GM12878 (cell line): Measurements from ENCODE around the gene UBE2O. TPM values are rescaled to one million over a fixed set of nuclear protein-coding genes. Genes with fewer than 3 reads are reported as not detected.
A peak's percentile ranks its signal among the peaks of the same experiment; 100 is the strongest.

ENCODE experiments used
- ATAC-seq: fragments of 200-7000 bp; cut with Tn5 transposase; 3 replicates; pipeline ENCODE4 v1.9.1; 2020; ENCODE audit warnings: mild to moderate bottlenecking, moderate library complexity
- BruUV-seq: library from RNA; stranded (reverse); fragments of 400-500 nt; replicated peaks from 2 replicates; lab custom pipeline; 2021; lab: Mats Ljungman, UMichigan
- CTCF ChIA-PET: fragments of 300-600 bp; sonication (Branson Sonifier 250); formaldehyde crosslinking; extraction: SDS; loops from one replicate; lab custom pipeline; 2021; ENCODE audit warnings: inconsistent platforms; lab: Yijun Ruan, JAX
- POLR2A ChIA-PET: fragments of 350-600 bp; formaldehyde crosslinking; extraction: SDS; loops from one replicate; lab custom pipeline; 2021; ENCODE audit warnings: inconsistent platforms; lab: Charles Lee
- RAD21 ChIA-PET: fragments of 300-600 bp; sonication (Branson Sonifier 250); formaldehyde crosslinking; loops from one replicate; lab custom pipeline; 2023; ENCODE audit warnings: antibody characterized with exemption; ENCODE audit not compliant: unreplicated experiment; lab: Charles Lee
- SMC1A ChIA-PET: fragments of 300-600 bp; sonication (Branson Sonifier 250); formaldehyde crosslinking; loops from one replicate; lab custom pipeline; 2023; ENCODE audit not compliant: unreplicated experiment, uncharacterized antibody; lab: Charles Lee
- DNase-seq: peaks from one replicate; pipeline ENCODE4 v3.0.0-alpha.2; 2011; ENCODE audit warnings: low read depth, low spot score
- FAIRE-seq: peaks from 3 replicates; lab custom pipeline; 2011; peaks lifted over from hg19 to GRCh38; lab: Jason Lieb, UNC
- H2AFZ ChIP-seq: 2 replicates; pipeline ENCODE4 v1.6.0; 2011; ENCODE audit warnings: low read depth, low read length, control low read depth; ENCODE audit not compliant: control insufficient read depth
- H3K27ac ChIP-seq: 2 replicates; pipeline ENCODE4 v1.5.1; 2011; ENCODE audit warnings: control low read depth; ENCODE audit not compliant: control insufficient read depth, insufficient read depth
- H3K27me3 ChIP-seq, 2 experiments: replicated peaks in 1 of 2; 2 replicates each; pipeline versions ENCODE4 v1.6.0 to v1.6.1; 2011; ENCODE audit warnings: low read length in 1 of 2; ENCODE audit not compliant: control insufficient read depth in 2 of 2, insufficient read depth in 2 of 2
- H3K36me3 ChIP-seq, 2 experiments: 2 replicates each; pipeline ENCODE4 v1.5.1; 2011; ENCODE audit warnings: low read length in 1 of 2; ENCODE audit not compliant: control insufficient read depth in 2 of 2, insufficient read depth in 2 of 2
- H3K4me1 ChIP-seq: 2 replicates; pipeline ENCODE4 v1.6.1; 2011; ENCODE audit warnings: mild to moderate bottlenecking, low read length, moderate library complexity, mixed read lengths; ENCODE audit not compliant: control insufficient read depth, insufficient read depth
- H3K4me2 ChIP-seq: 2 replicates; pipeline ENCODE4 v1.6.0; 2011; ENCODE audit warnings: control low read depth; ENCODE audit not compliant: control insufficient read depth, insufficient read depth
- H3K4me3 ChIP-seq: fragments of 200-600 bp; sonication (generic); 2 replicates; pipeline ENCODE4 v1.5.1; 2016
- H3K79me2 ChIP-seq: 2 replicates; pipeline ENCODE4 v1.6.0; 2011; ENCODE audit warnings: low read length; ENCODE audit not compliant: control insufficient read depth, insufficient read depth
- H3K9ac ChIP-seq: 2 replicates; pipeline ENCODE4 v1.8.0; 2011; ENCODE audit warnings: low read length, control low read depth, mixed read lengths; ENCODE audit not compliant: control insufficient read depth, insufficient read depth
- H3K9me3 ChIP-seq: replicated peaks from 3 replicates; pipeline ENCODE4 v1.5.1; 2011; ENCODE audit warnings: mild to moderate bottlenecking, low read length; ENCODE audit not compliant: control insufficient read depth, insufficient read depth
- H4K20me1 ChIP-seq: 2 replicates; pipeline ENCODE4 v1.6.0; 2011; ENCODE audit not compliant: control insufficient read depth, insufficient read depth
- CBX3 ChIP-seq: fragments of 200-600 bp; sonication (generic); IDR thresholded peaks from 2 replicates; pipeline ENCODE4 v1.6.1; 2016; ENCODE audit warnings: low read depth, borderline replicate concordance
- HCFC1 ChIP-seq: fragments of 150-350 bp; IDR thresholded peaks from 2 replicates; pipeline ENCODE4 v1.6.1; 2014; ENCODE audit warnings: low read length
- HDGF ChIP-seq: fragments of 450-650 bp; IDR thresholded peaks from 2 replicates; pipeline ENCODE4 v1.6.1; 2016; ENCODE audit warnings: antibody characterized with exemption
- JUND ChIP-seq: IDR thresholded peaks from 2 replicates; pipeline ENCODE4 v1.6.1; 2012; ENCODE audit warnings: low read depth, mild to moderate bottlenecking, low read length, improper control_type of control experiment, moderate library complexity
- NR2F1 ChIP-seq: fragments of 450-650 bp; conservative IDR thresholded peaks from 2 replicates; pipeline ENCODE4 v1.6.1; 2017; ENCODE audit warnings: mild to moderate bottlenecking
- WGBS: methylation state at CpG from one replicate; pipeline ENCODE4 v1.1.6; 2016; ENCODE audit warnings: low lambda C conversion rate; ENCODE audit not compliant: insufficient replicate concordance, insufficient coverage; ENCODE audit errors: missing lambda C conversion rate; 5-methylcytosine and 5-hydroxymethylcytosine counted together
- in situ Hi-C: fragments of 300-500 bp; cut with MboI; formaldehyde crosslinking; loops from 9 replicates; pipeline ENCODE4 v1.14.3; 2018; ENCODE audit warnings: mixed read lengths
- intact Hi-C: fragments of 100-400 bp; cut with micrococcal nuclease; formaldehyde crosslinking; loops from one replicate; pipeline ENCODE4 v1.14.2; 2022; ENCODE audit not compliant: unreplicated experiment
- polyA plus RNA-seq, 11 experiments: library from polyadenylated mRNA; depleted of rRNA in 4 of 11; unstranded in 6 of 11; stranded (reverse) in 5 of 11; fragments of >200 nt; fragmentation: Nextera tagmentation in 4 of 11; fragmentation: Illumina TruSeq in 1 of 11; extraction: Ambion mirVana in 4 of 11; extraction: Trizol in 1 of 11; gene quantifications; 1 replicate in 1 of 11; 2 replicates in 10 of 11; pipeline versions ENCODE4 v1.2.1 to v1.2.3, GENCODE V29; 2011 to 2016; ENCODE audit warnings: inconsistent platforms in 2 of 11, missing spikeins in 2 of 11, low read depth in 1 of 11
- total RNA-seq, 4 experiments: library from RNA; depleted of rRNA in 3 of 4; stranded (reverse); fragments of >200 nt in 3 of 4; fragmentation: Illumina TruSeq in 1 of 4; extraction: Trizol in 1 of 4; gene quantifications; 2 replicates each; pipeline versions ENCODE4 v1.2.1 to v1.2.3, GENCODE V29; 2013 to 2021
- TF ChIP-seq, protein P1 (sequence below): fragments of 450-650 bp; IDR thresholded peaks from 2 replicates; pipeline ENCODE4 v1.6.1; 2018; ENCODE audit warnings: mild to moderate bottlenecking, low read depth, moderate library complexity; ENCODE audit not compliant: partially characterized antibody
- TF ChIP-seq, protein P2 (sequence below): fragments of 450-650 bp; IDR thresholded peaks from 2 replicates; pipeline ENCODE4 v1.6.1; 2016; ENCODE audit warnings: mild to moderate bottlenecking, moderate library complexity, borderline replicate concordance
- TF ChIP-seq, protein P3 (sequence below): fragments of 150-350 bp; IDR thresholded peaks from 2 replicates; pipeline ENCODE4 v1.6.1; 2016; ENCODE audit warnings: low read depth, low read length

The UBE2O gene
- total and polyA plus RNA-seq, 10 of the 15 experiments (the other 5 are each of a cell fraction or from before 2014, with no cell fraction given): 2.1 to 39.0 (median 14.1) TPM

DNA sequence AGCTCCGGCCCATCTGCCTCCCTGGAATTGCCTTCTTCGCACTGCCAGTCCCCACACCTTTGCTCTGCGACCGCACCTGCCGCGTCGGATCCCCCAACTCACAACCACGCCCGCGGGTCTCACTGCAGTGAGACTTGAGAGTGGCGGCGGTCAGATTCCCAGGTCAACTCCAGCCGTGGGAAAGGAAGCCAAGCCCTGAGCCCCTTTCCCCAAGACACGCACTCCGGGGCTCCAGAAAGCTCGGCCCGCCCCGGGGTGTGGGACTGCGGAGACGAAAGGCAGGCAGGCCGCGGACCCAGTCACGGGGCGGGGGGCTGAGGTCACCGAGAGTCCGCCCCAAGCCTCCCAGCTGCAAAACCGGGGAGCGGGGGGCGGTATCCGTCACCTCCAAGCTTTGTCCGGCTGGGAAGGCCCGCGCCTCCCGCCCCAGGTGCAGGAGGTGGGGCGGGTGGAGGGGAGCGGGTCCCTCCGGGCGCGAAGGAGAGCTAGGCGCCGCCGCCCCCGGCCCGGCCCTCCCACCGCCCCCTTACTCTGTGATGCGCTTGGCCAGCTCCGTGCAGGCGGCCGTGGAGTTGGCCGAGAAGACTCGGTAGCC, 99.9 kb downstream of the UBE2O start (continued):
- no peak for TF ChIP-seq CBX3
- TF ChIP-seq, protein P1, sequence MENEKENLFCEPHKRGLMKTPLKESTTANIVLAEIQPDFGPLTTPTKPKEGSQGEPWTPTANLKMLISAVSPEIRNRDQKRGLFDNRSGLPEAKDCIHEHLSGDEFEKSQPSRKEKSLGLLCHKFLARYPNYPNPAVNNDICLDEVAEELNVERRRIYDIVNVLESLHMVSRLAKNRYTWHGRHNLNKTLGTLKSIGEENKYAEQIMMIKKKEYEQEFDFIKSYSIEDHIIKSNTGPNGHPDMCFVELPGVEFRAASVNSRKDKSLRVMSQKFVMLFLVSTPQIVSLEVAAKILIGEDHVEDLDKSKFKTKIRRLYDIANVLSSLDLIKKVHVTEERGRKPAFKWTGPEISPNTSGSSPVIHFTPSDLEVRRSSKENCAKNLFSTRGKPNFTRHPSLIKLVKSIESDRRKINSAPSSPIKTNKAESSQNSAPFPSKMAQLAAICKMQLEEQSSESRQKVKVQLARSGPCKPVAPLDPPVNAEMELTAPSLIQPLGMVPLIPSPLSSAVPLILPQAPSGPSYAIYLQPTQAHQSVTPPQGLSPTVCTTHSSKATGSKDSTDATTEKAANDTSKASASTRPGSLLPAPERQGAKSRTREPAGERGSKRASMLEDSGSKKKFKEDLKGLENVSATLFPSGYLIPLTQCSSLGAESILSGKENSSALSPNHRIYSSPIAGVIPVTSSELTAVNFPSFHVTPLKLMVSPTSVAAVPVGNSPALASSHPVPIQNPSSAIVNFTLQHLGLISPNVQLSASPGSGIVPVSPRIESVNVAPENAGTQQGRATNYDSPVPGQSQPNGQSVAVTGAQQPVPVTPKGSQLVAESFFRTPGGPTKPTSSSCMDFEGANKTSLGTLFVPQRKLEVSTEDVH: no peak
- TF ChIP-seq, all 136 proteins: peak for 1

DNA sequence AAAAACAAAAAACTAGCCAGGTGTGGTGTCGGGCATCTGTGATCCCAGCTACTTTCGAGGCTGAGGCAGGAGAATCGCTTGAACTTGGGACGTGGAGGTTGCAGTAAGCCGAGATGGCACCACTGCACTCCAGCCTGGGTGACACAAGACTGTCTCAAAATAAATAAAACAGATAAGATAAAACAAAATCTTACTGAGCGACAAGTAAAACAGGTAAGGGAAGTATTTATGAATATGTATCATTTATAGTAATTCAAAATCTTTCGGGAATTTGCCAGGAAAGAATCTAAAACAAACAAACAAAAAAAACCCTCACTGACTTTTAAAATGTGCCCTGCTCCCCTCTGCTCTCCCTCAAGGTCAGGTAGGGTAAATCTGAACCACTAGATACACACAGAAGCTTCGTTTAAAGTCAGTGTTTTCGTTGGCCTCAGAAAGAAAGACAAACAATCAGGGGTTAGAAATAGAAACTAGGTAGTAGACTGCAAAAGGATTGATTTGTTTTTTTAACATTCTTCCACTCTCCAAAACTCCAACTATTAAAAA, 101.4 kb downstream of the UBE2O start:
- peaks cover 2 to 3% of the 10 kb centered on the region in 2 experiments; a peak in 3 of 4 replicates for H3K36me3 ChIP-seq
- H2AFZ ChIP-seq: no peak overlapping the region
- intact Hi-C loops (loop anchor here (2.0 kb wide), 1 partner anchor 33 kb away; the partner anchor contains the start of gene SPHK1), in situ Hi-C loops (no loop called here)
- peak overlapping the region; percentile 83 for H3K4me2 ChIP-seq
- H3K27me3 ChIP-seq: no peaks in the 10 kb centered on the region
- ChIA-PET RAD21 (no interaction called here), SMC1A (interaction anchor here (0.8 to 2.4 kb wide), 4 partner anchors 11 to 46 kb away, joined by 3 to 8 read pairs (median 5); no protein-coding TSS in a partner anchor), POLR2A (no interaction called here), CTCF (interaction anchor here (0.6 to 3.4 kb wide), 6 partner anchors 28 to 52 kb away, joined by 3 to 23 read pairs (median 4); partner anchors contain the start of gene SPHK1)
- 80% methylated on average over 8 of the region's 9 CpGs for WGBS
- DNase-seq: no peak
- no peak overlapping the region for H3K27ac ChIP-seq
- no peak overlapping the region for H3K4me3 ChIP-seq
- H3K9ac ChIP-seq: no peak overlapping the region
- no peaks in the 10 kb centered on the region for H4K20me1 ChIP-seq
- TF ChIP-seq, protein P2, sequence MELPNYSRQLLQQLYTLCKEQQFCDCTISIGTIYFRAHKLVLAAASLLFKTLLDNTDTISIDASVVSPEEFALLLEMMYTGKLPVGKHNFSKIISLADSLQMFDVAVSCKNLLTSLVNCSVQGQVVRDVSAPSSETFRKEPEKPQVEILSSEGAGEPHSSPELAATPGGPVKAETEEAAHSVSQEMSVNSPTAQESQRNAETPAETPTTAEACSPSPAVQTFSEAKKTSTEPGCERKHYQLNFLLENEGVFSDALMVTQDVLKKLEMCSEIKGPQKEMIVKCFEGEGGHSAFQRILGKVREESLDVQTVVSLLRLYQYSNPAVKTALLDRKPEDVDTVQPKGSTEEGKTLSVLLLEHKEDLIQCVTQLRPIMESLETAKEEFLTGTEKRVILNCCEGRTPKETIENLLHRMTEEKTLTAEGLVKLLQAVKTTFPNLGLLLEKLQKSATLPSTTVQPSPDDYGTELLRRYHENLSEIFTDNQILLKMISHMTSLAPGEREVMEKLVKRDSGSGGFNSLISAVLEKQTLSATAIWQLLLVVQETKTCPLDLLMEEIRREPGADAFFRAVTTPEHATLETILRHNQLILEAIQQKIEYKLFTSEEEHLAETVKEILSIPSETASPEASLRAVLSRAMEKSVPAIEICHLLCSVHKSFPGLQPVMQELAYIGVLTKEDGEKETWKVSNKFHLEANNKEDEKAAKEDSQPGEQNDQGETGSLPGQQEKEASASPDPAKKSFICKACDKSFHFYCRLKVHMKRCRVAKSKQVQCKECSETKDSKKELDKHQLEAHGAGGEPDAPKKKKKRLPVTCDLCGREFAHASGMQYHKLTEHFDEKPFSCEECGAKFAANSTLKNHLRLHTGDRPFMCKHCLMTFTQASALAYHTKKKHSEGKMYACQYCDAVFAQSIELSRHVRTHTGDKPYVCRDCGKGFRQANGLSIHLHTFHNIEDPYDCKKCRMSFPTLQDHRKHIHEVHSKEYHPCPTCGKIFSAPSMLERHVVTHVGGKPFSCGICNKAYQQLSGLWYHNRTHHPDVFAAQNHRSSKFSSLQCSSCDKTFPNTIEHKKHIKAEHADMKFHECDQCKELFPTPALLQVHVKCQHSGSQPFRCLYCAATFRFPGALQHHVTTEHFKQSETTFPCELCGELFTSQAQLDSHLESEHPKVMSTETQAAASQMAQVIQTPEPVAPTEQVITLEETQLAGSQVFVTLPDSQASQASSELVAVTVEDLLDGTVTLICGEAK: no peak
- no peak for TF ChIP-seq NR2F1
- no peak for TF ChIP-seq HDGF
- TF ChIP-seq, protein P3, sequence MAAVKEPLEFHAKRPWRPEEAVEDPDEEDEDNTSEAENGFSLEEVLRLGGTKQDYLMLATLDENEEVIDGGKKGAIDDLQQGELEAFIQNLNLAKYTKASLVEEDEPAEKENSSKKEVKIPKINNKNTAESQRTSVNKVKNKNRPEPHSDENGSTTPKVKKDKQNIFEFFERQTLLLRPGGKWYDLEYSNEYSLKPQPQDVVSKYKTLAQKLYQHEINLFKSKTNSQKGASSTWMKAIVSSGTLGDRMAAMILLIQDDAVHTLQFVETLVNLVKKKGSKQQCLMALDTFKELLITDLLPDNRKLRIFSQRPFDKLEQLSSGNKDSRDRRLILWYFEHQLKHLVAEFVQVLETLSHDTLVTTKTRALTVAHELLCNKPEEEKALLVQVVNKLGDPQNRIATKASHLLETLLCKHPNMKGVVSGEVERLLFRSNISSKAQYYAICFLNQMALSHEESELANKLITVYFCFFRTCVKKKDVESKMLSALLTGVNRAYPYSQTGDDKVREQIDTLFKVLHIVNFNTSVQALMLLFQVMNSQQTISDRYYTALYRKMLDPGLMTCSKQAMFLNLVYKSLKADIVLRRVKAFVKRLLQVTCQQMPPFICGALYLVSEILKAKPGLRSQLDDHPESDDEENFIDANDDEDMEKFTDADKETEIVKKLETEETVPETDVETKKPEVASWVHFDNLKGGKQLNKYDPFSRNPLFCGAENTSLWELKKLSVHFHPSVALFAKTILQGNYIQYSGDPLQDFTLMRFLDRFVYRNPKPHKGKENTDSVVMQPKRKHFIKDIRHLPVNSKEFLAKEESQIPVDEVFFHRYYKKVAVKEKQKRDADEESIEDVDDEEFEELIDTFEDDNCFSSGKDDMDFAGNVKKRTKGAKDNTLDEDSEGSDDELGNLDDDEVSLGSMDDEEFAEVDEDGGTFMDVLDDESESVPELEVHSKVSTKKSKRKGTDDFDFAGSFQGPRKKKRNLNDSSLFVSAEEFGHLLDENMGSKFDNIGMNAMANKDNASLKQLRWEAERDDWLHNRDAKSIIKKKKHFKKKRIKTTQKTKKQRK: no peak
- no peak for TF ChIP-seq HCFC1
- no peak for TF ChIP-seq JUND
- no TSS peak for BruUV-seq
- ATAC-seq: no peak
- H3K9me3 ChIP-seq: no peaks in the 10 kb centered on the region
- peaks cover 7% of the 10 kb centered on the region for H3K79me2 ChIP-seq
- FAIRE-seq: no peak
- peaks cover 4% of the 10 kb centered on the region for H3K4me1 ChIP-seq
